ENCODE data around the gene CRIP2.

CRIP2 gene

GRCh38 chr14:105477660-105478397 is 3.2 kb downstream of the CRIP2 start:
- DNase-seq, result no peak

GRCh38 chr14:105478398-105479251 is 4.0 kb downstream of the CRIP2 start:
- DNase-seq, result no peak

GRCh38 chr14:105479431-105480158 is 5.0 kb downstream of the CRIP2 start:
- no peak for DNase-seq

GRCh38 chr14:105480199-105480746 is 5.7 kb downstream of the CRIP2 start:
- DNase-seq, result no peak

GRCh38 chr14:105480807-105481801 is 6.5 kb downstream of the CRIP2 start:
- DNase-seq, result no peak

GRCh38 chr14:105481886-105482457 is 7.4 kb downstream of the CRIP2 start:
- DNase-seq, result peak; percentile 49

- DNase-seq, result no peak
Measured at GRCh38 chr14:105482486-105483110, 8.0 kb downstream of the CRIP2 start.

- no peak for DNase-seq
Measured at GRCh38 chr14:105483300-105484068, 8.9 kb downstream of the CRIP2 start.

GRCh38 chr14:105484069-105484996 is 9.7 kb downstream of the CRIP2 start:
- DNase-seq, result no peak

- DNase-seq, result no peak
Measured at GRCh38 chr14:105484997-105485393, 10.4 kb downstream of the CRIP2 start.

- no peak for DNase-seq
Measured at GRCh38 chr14:105485739-105486162, 11.1 kb downstream of the CRIP2 start.

GRCh38 chr14:105486163-105486973 is 11.7 kb downstream of the CRIP2 start, which contains the start of gene CRIP1:
TSS of gene CRIP1 (plus strand) at chr14:105486886. CDS start at chr14:105487260, 374 bp downstream.
- DNase-seq, result no peak

GRCh38 chr14:105486974-105487448 is 12.4 kb downstream of the CRIP2 start:
- no peak for DNase-seq

GRCh38 chr14:105487449-105487985 is 12.9 kb downstream of the CRIP2 start:
- no peak for DNase-seq

GRCh38 chr14:105487986-105488777 is 13.6 kb downstream of the CRIP2 start:
- DNase-seq, result no peak

- no peak for DNase-seq
Measured at GRCh38 chr14:105488781-105489541, 14.3 kb downstream of the CRIP2 start.
